Measurements from ENCODE around the gene GAREM1.

The GAREM1 gene

GRCh38 chr18:32472841-32473240 is 2.2 kb upstream of the GAREM1 start:
- H3K4me3 ChIP-seq (replicated peaks in 1 of 2; ENCODE audit: low read depth in 2 of 2, low read length in 2 of 2): no peak overlapping the region
- TF ChIP-seq CTCF (IDR thresholded peaks at IDR 0.05; ENCODE audit: low read depth, low read length): no peak

GRCh38 chr18:32470460-32470713 is 295 bp downstream of the GAREM1 start:
- H3K4me3 ChIP-seq (replicated peaks in 1 of 2; ENCODE audit: low read depth in 2 of 2, low read length in 2 of 2): peak overlapping the region; percentile 73 to 76
- no peak for TF ChIP-seq CTCF (IDR thresholded peaks at IDR 0.05; ENCODE audit: low read depth, low read length)
- DNase-seq (ENCODE audit: low read depth in 2 of 2): no peak

More at GRCh38 chr18:32472841-32473240, 2.2 kb upstream of the GAREM1 start:
- DNase-seq (ENCODE audit: low read depth in 2 of 2): no peak

GRCh38 chr18:32469691-32470459 is 807 bp downstream of the GAREM1 start:
- DNase-seq (ENCODE audit: low read depth in 2 of 2): peak; percentile 46 to 50
- peak overlapping the region; percentile 73 to 76 for H3K4me3 ChIP-seq (replicated peaks in 1 of 2; ENCODE audit: low read depth in 2 of 2, low read length in 2 of 2)
- no peak for TF ChIP-seq CTCF (IDR thresholded peaks at IDR 0.05; ENCODE audit: low read depth, low read length)

GRCh38 chr18:32469190-32469651 is 1.5 kb downstream of the GAREM1 start:
- peak overlapping the region; percentile 73 to 76 for H3K4me3 ChIP-seq (replicated peaks in 1 of 2; ENCODE audit: low read depth in 2 of 2, low read length in 2 of 2)
- TF ChIP-seq CTCF (IDR thresholded peaks at IDR 0.05; ENCODE audit: low read depth, low read length): no peak
- peak; percentile 58 to 59 for DNase-seq (ENCODE audit: low read depth in 2 of 2)

- H3K4me3 ChIP-seq (replicated peaks in 1 of 2; ENCODE audit: low read depth in 2 of 2, low read length in 2 of 2): peak overlapping the region; percentile 73 to 76
- DNase-seq (ENCODE audit: low read depth in 2 of 2): peak in 1 of 2 donors; percentile 5
- TF ChIP-seq CTCF (IDR thresholded peaks at IDR 0.05; ENCODE audit: low read depth, low read length): no peak
Measured at GRCh38 chr18:32468147-32468845, 2.4 kb downstream of the GAREM1 start.

GRCh38 chr18:32461709-32462272 is 8.9 kb downstream of the GAREM1 start:
- H3K4me3 ChIP-seq (replicated peaks in 1 of 2; ENCODE audit: low read depth in 2 of 2, low read length in 2 of 2): no peak overlapping the region
- TF ChIP-seq CTCF (IDR thresholded peaks at IDR 0.05; ENCODE audit: low read depth, low read length): peak; percentile 3
- DNase-seq (ENCODE audit: low read depth in 2 of 2): peak in 1 of 2 donors; percentile 18
